GM21423 (cell line): Measurements from ENCODE around the gene MTCH1.

Experiments
- ATAC-seq: cut with Tn5 transposase; IDR thresholded peaks from one replicate; pipeline ENCODE4 v1.9.1; 2021; ENCODE audit warnings: mild to moderate bottlenecking, moderate library complexity; ENCODE audit not compliant: unreplicated experiment

MTCH1 gene

GRCh38 chr6:36971921-36972673, 13.9 kb downstream of the MTCH1 start:
- ATAC-seq = no peak

DNA sequence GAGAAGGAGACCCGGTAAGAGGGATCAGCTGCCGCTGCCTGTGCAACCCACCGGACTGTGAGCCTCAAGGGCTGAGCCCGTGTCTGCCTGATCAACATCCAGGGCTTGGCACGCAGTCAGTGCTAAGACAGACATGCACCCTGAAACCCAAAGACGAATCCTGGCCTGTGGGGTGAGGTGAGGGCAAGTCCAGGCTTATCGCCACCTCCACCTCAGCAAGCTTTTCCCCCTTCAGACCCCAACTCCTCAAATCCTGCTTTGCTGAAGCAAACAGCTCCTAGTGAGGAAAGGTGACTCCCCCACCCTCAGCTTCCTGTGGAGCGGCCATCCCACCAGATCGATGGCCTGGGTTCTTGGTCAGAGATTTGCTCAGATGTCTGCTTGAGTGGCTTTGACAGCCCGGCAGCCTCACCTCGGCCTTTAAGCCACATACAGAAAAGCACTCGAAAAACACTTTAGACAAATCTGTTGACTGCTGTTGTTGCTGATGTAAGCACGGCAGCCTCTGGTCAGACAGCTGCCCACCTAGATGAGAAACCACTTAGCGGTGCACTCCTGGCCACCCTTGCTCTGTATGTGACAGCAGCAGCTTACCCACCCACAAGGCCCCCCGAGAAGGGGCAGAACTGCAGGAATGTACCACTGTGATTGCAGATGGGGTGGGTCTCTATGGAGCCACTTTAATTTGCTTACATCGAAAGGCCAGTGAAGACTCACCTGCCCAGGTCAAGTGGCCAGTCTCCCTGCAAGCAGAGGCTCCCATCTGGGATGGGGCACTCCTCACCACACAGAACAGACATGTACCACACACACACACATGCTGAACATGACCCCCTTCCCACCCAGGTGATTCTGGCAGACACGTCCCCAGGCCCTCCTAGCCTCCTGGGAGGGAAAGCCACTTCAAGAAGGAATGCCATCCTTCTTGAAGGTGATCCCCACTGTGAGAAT, 14.8 kb downstream of the MTCH1 start:
- ATAC-seq = no peak

DNA sequence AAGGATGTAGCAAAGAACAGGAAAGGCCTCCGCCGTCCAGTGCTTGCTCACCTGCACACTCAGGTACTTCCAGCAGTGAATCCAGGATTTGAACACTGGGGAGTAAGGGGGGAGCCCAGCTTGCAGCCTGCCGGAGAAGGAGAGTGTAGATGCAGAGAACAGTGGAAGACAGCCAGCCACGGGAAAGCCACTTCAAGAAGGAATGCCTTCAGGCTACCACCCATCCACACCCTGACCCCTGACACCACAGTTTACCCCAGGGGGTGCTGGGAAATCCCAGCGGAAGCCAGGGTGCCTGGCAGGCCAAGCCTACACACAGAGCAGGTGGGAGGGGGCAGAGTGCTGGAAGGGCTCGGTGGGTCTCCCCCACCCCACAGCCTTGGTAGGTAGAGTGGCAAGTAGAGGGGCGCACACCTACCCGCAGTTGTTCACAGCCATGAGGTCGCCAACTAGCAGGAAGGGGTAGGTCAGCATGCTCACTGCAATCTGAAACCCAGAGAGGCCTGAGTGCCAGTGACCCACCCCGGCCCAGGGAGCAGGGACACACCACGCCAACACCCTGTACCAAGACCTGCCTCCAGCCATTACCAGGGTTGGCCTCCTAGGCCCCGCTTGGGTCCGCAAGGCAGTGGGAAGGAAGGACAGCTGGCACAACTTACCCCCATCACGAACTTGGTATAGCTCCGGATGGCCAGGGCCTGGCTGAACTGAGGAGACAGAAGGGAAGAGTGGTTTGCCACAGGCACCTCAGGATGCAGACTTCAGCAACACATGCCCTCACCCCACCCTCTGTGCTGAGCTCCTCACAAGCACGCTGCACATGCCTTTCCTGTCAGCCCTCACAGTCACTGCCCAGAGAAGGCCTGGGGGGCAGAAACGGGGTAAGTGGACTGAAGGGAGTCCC, 15.8 kb downstream of the MTCH1 start:
- no peak for ATAC-seq

DNA sequence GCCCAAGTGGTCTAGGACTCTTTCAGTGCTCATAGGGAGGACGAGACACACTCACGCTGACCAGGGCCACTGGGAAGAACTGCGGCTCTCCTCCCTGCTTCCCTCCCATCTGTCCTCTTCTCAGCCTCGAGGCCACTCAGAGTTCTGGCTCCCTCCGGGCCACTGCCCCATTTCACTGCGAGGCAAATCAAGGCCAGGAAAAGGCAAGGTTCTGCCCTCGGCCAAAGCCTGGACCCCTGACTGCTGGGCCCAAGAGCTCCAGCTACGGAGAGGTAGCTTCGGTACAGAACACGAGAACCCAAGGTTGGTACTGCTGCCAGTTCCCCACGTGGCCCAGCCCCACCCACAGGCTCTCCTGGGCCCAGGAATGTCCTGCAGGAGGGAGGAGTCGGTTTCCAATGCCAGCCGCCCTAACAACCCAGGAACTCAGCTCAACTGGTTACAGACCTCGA, 16.7 kb downstream of the MTCH1 start:
- no peak for ATAC-seq

DNA sequence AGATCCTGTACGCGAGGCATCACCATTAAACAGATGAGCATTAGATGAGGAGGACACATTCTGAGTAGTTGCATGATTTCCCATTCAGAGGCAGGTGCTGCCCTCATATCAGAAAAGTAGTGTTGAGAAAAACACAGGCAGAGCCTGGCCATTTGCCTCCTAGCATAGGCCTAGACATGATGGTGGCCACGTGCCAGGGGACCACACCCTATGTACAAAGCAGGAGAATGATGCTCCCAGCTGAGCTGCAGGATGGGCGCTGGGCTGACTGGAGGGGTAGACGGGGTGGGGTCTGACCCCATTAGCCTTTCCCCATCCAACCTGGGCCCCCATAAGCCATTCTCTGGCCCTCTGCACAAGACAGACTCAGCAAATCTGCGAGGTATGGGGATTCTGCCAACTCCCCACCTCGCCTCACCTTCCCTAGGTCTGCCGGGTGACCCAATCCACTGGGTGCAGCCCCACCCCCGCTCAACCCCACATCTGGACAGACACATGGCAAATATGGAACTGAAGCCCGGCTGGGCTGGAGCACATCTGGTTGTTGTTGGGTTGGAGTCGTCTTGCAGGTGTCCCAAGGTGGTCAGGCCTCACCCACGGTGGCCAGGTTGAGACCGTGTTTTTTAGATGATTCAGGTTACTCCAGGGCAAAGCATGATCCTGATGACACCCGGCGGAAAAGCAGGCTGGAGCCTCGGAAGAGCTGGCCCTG, 17.6 kb downstream of the MTCH1 start:
- ATAC-seq = no peak

DNA sequence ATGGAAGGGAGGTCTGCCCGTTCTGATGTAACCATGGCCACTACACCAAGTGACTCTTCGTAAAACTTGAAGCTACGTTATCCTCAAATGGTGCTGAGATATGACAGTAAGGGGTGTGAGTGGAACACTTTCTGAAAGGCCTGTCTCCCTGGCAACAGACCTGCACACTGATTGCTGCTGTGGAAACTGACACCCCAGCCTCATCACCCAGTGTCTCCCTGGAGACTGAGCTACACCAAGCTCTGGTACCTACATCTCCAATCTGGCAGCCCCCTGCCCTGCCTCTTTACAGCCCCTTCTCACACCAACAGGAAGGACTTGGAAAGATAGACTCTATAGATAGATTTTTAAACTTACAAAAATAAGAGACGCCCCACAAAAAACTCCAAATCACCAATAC, 18.2 kb downstream of the MTCH1 start:
- no peak for ATAC-seq

- ATAC-seq = no peak
Measured at GRCh38 chr6:36967301-36967700, 18.7 kb downstream of the MTCH1 start.

GRCh38 chr6:36964908-36965307, 21.1 kb downstream of the MTCH1 start:
- ATAC-seq = no peak

- ATAC-seq = no peak
Measured at GRCh38 chr6:36964349-36964748, 21.6 kb downstream of the MTCH1 start.

DNA sequence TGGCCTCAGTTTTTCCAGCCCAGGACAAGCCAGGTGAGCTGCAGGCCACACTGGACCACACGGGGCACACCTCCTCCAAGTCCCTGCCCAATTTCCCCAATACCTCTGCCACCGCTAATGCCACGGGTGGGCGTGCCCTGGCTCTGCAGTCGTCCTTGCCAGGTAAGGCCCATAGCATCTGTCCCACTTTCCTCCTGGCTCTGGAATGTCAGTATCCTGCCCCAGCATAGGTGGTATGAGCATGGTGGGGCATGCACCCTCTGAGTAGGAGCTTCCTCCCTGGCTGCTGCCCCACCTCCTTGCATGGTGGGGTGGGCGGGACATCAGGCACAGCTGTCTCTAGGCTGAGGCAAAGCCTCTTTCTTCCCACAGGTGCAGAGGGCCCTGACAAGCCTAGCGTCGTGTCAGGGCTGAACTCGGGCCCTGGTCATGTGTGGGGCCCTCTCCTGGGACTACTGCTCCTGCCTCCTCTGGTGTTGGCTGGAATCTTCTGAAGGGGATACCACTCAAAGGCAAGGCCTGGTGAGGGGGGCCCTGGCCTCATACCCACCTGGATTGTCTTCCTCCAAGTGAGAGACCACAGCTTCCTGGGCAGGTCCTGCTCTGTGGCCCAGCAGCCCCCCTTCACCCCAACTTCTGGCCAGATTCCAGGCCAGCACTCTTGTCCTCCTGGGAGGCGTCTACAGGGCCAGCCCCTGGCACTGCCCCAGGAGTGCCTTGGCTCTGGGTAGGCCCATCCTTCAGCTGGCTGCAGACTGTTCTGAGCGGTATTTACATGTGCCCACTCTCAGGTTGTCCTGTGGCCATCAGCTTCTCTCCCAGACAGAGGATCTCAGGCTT, 22.3 kb downstream of the MTCH1 start:
- ATAC-seq = no peak

DNA sequence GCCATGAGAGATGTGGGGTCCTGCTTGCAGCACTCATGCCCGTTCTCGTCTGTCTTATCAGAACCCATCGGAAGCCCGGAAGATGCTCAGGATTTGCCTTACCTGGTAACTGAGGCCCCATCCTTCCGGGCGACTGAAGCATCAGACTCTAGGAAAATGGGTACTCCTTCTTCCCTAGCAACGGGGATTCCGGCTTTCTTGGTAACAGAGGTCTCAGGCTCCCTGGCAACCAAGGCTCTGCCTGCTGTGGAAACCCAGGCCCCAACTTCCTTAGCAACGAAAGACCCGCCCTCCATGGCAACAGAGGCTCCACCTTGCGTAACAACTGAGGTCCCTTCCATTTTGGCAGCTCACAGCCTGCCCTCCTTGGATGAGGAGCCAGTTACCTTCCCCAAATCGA, 23.1 kb downstream of the MTCH1 start:
- no peak for ATAC-seq

- no peak for ATAC-seq
Measured at GRCh38 chr6:36961441-36962435, 24.3 kb downstream of the MTCH1 start.

- no peak for ATAC-seq
Measured at GRCh38 chr6:36959555-36960250, 26.3 kb downstream of the MTCH1 start.

GRCh38 chr6:36958775-36959554, 27.0 kb downstream of the MTCH1 start:
- ATAC-seq = no peak

GRCh38 chr6:36957773-36958271, 28.2 kb downstream of the MTCH1 start:
- ATAC-seq = no peak

DNA sequence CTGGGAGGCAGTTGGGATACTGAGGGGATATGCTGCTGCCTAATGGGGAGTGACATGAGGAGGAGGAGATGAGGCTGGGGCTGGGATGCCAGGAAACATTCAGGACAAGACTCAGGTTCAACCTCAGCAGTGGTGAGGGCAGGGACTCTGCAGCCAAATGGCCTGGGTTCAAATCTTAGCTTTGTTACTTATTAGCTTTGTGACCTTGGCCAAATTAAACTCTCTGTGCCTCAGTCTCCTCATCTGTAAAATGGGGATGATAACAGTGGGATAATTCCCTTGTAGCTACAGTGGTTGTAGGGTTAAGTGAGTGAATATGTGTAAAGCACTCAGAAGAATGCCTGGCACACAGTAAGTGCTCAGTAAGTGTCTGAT, 29.6 kb downstream of the MTCH1 start:
- no peak for ATAC-seq
